AG09319 (cell line): Measurements from ENCODE around the gene ATG9B.
"Not testable (repeated sequence)": the region's sequence is repeated elsewhere in the genome, so short reads cannot be mapped to it uniquely, and the experiment has no call there.

Experiments
- DNase-seq: peaks from one replicate; pipeline ENCODE4 v3.0.0-alpha.2; 2010; ENCODE audit warnings: low read depth; ENCODE audit errors: extremely low read depth
- TF ChIP-seq, protein P1 (sequence below): IDR thresholded peaks from 2 replicates; pipeline ENCODE4 v1.5.1; 2011; ENCODE audit warnings: low read depth, mild to moderate bottlenecking, inconsistent platforms, low read length, moderate library complexity

ATG9B gene

DNA sequence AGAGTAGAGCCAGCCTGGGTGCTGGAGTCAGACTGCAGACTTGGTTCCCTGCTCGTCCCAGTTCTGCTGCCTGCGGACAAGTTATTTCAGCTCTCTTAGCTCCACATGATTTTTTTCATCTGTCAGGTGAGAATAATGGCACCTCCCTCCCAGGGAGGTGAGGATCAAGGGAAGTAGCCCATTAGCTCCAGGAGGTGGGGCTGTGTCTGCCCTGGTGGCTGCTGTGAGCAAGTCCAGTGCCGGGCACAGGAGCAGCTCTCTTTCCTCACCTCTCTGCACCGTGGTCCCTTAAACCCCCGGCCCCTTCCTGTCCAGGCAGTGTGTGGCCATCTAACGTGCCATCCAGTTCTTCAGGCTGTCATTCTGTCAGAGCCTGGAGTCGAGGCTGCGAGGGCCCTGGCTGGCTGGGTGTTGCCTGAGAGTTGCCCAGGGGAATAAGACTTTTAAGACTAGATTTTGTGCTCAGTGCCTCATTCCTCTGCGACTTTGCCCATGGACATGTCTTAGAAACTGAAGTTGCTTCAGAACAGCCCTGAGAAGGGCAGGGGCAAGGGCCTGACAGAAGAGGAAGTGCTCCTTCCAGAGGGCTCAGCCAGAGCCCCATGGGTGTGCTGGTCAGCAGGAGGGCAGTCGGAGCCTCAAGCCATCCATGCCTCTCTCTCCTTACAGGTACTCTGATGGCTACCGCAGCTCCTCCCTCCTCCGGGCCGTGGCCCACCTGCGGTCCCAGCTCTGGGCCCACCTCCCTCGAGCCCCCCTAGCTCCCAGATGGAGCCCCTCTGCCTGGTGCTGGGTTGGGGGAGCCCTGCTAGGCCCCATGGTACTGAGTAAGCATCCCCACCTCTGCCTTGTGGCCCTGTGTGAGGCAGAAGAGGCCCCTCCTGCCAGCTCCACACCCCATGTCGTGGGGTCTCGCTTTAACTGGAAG is 8.9 kb upstream of the ATG9B start:
- no peak for DNase-seq
- TF ChIP-seq, protein P1, sequence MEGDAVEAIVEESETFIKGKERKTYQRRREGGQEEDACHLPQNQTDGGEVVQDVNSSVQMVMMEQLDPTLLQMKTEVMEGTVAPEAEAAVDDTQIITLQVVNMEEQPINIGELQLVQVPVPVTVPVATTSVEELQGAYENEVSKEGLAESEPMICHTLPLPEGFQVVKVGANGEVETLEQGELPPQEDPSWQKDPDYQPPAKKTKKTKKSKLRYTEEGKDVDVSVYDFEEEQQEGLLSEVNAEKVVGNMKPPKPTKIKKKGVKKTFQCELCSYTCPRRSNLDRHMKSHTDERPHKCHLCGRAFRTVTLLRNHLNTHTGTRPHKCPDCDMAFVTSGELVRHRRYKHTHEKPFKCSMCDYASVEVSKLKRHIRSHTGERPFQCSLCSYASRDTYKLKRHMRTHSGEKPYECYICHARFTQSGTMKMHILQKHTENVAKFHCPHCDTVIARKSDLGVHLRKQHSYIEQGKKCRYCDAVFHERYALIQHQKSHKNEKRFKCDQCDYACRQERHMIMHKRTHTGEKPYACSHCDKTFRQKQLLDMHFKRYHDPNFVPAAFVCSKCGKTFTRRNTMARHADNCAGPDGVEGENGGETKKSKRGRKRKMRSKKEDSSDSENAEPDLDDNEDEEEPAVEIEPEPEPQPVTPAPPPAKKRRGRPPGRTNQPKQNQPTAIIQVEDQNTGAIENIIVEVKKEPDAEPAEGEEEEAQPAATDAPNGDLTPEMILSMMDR: no peak

DNA sequence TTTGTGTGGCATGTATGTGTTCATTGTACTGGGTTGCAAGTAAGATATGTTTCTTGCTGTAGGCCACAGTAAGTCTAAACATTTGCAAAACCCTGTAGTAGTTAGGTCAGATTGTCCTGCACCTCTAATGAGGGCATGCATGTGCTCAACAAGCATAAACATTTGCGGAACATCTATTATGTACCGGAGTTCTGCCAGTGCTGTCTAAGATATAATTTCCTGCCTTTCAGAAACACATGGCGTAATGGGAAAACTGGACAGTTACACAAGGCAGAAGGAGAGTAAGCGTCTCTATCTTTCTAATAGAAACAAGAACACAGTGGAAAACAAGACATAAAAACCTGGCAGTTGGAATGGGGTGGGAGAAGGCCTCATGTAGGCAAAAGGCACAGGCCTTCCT is 6.7 kb upstream of the ATG9B start:
- TF ChIP-seq, protein P1: no peak
- DNase-seq: no peak

DNA sequence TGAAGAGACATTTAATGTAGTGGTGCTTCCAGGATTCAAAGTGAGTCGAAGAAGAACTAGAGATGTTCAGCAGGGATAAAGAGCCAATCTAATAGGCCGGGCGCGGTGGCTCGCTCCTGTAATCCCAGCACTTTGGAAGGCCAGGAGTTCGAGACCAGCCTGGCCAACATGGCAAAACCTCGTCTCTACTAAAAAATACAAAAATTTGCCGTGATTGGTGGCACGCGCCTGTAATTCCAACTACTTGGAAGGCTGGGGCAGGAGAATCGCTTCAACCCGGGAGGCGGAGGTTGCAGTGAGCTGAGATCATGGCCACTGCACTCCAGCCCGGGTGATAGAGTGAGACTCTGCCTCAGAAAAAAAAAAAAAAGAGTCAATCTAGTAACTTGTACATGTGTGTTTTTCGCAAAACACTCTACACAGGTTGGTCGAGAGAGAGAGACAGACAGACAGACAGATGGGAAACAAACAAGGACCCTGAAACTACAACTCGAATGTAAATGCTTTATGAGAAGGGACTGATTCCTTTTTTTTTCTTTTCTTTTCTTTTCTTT is 4.7 kb upstream of the ATG9B start:
- DNase-seq: no peak
- TF ChIP-seq, protein P1: no peak

DNA sequence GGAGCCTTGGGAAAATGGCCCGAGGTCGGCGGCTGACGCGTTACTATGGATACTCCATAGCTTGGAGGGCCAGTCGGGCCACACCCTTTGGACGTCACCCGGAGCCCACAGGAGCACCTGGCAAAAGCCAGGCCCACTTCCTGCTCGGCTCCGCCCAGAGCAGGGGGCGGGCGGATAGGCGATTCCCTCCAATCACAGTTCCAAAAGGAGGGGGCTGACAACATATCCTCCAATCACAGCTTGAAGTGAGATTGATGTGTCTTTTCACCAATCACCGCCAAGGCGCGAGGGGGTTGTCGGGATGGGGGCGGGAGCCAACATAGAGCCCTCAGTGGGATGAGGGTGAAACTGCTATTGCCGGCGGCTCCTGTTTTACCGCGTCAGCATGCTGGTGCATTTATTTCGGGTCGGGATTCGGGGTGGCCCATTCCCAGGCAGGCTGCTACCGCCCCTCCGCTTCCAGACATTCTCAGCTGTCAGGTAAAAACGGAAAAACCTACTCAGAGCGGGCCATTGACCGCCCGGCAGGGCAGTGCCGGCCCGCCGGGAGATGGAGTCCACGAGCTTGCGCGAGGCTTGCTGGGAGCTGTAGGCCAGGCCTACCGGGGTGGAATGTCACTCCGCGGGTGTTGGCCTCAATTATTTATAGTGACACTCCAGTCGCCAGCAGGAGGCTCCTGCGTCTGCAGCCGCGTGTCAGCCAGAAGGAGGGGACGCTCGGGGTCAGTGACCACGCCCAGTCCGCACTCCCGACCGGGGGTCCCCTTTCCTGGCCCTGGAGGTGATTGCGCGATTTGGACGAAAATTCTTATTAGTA is 4.0 kb upstream of the ATG9B start, which contains the start of gene ABCB8:
Gene ABCB8, plus strand, starts transcription at position 320 of the 817 bp plus-strand sequence. Its CDS starts 66 bp downstream, at position 386.
- TF ChIP-seq, protein P1: peak; percentile 44
- peak; percentile 98 for DNase-seq

DNA sequence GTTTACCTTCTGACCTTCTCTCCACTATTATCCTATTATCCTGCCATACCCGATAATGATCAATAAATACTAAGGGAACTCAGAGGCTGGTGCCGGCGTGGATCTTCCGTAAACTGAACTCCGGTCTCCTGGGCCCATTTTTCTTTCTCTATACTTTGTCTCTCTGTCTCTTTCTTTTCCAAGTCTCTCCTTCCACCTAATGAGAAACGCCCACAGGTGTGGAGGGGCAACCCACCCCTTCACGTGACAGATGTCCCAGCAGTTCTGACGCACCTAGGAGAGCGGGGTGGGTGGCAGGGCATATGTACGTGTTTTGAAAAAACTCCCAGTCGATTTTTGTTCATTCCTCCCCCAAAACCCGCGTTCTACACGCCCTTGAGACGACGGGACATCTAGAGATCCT is 3.4 kb upstream of the ATG9B start:
- DNase-seq: not testable (repeated sequence)

DNA sequence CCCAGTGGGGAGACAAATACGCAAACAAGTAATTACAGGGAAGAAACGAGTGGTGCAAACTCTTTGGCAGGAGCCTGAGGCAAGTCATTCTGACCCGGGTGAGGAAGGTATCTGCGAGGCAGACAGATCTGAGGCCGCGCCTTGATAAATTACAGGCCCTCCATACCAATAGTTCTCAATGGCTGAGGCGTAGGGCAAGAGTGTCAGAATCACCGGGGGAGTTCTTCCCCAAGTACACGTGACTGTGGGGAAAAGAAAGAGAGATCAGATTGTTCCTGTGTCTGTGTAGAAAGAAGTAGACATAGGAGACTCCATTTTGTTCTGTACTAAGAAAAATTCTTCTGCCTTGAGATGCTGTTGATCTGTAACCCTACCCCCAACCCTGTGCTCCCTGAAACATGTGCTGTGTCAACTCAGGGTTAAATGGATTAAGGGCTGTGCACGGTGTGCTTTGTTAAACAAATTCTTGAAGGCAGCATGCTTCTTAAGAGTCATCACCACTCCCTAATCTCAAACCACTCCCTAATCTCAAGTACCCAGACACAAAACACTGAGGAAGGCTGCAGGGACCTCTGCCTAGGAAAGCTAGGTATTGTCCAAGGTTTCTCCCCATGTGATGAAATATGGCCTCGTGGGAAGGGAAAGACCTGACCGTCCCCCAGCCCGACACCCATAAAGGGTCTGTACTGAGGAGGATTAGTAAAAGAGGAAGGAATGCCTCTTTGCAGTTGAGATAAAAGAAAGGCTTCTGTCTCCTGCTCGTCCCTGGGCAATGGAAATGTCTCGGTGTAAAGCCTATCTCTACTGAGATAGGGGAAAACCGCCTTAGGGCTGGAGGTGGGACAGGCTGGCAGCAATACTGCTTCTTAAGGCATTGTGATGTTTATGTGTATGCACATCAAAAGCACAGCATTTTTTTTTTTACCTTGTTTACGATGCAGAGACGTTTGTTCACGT is 2.8 kb upstream of the ATG9B start:
- DNase-seq: not testable (repeated sequence)

DNA sequence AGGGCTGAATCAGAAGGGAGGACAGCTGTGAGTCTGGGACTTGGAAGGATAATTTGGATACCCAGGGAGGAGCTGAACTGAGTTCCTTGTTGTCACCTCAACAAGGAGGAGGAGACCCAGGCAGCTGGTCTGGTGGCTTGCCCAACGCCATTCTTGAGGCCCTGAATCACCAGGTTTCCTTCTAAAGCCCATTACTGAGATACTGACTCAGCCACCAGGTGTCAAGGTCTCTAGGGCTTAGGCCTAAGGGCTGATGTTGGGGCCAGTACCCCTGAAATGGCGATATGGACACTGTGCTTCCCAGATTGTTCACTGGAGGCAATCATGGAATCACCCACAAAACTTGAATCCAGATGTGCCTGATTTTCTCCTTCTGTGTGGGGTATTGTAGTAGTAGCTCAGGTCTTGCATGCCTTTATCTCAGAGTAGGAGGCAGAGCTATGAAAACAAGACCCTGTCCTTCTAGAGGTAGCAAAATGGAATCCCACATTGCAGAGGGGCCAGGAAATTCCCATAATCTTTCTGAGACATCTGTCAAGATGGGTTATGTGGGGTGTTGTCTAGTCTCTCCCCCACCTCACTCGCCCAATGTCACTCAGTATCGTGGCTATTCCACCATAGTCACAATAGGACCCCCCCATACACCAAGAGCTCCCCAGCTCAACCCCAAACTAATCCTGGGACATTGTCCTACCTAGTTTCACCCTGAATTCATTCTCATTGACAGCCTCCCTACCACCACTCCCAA is 1.8 kb upstream of the ATG9B start:
- no peak for DNase-seq
- TF ChIP-seq, protein P1: no peak
